ENCODE data around the gene PUSL1. TPM values are rescaled to one million over a fixed set of nuclear protein-coding genes. Genes with fewer than 3 reads are reported as not detected.

Gene PUSL1
- total RNA-seq, 1 experiment from 2014 or later = 38.0 TPM

- Mint-ChIP-seq H3K4me3 (no peak overlapping the region), H3K4me1 (no peaks in the 10 kb centered on the region), H3K9me3 (no peaks in the 10 kb centered on the region), H3K36me3 (ENCODE audit: insufficient read depth in 1 of 3, low read depth in 3 of 3) (peaks cover 3 to 19% (median 11%) of the 10 kb centered on the region in 3 experiments; a peak in 6 of 7 replicates), H3K27me3 (ENCODE audit: low read depth) (no peaks in the 10 kb centered on the region), H3K27ac (no peak overlapping the region)
- Histone ChIP-seq H2BK12ac (ENCODE audit: insufficient read length, low read depth, low read length) (no peak overlapping the region), H4K20me1 (ENCODE audit: control insufficient read depth, insufficient read depth, insufficient read length) (no peaks in the 10 kb centered on the region), H2BK20ac (ENCODE audit: low read depth, low read length, poor library complexity, severe bottlenecking) (no peak overlapping the region), H3K9ac (ENCODE audit: extremely low read depth, insufficient read length, low read length) (no peak overlapping the region), H4K5ac (ENCODE audit: insufficient read length, low read depth, low read length) (no peak overlapping the region), H3K79me2 (ENCODE audit: insufficient read depth, low read length) (no peaks in the 10 kb centered on the region), H2BK120ac (ENCODE audit: low read depth, low read length, poor library complexity, severe bottlenecking) (no peak overlapping the region), H3K23me2 (ENCODE audit: insufficient read length, low read depth, low read length, poor library complexity, severe bottlenecking) (no peaks in the 10 kb centered on the region), H3K27ac (ENCODE audit: insufficient read length, low read depth, low read length) (no peak overlapping the region), H3K4ac (ENCODE audit: low read depth, low read length) (no peak overlapping the region), H2BK5ac (ENCODE audit: insufficient read length, low read length) (no peak overlapping the region), H3K9me3 (ENCODE audit: control insufficient read depth, low read depth, low read length) (no peaks in the 10 kb centered on the region), H3K23ac (ENCODE audit: insufficient read length, low read depth, low read length) (no peak overlapping the region), H4K91ac (ENCODE audit: insufficient read length, low read depth, low read length) (no peak overlapping the region), H3K27me3 (ENCODE audit: insufficient read depth, low read length) (no peaks in the 10 kb centered on the region), H2BK15ac (ENCODE audit: low read depth, low read length) (no peak overlapping the region), H4K8ac (replicated peaks; ENCODE audit: insufficient read length, low read depth, low read length) (no peak overlapping the region), H3K4me1 (ENCODE audit: insufficient read depth, low read length) (no peaks in the 10 kb centered on the region), H3K56ac (ENCODE audit: insufficient read length, low read depth, low read length) (no peak overlapping the region), H3K18ac (ENCODE audit: insufficient read length, low read depth, low read length) (no peak overlapping the region), H3K4me2 (ENCODE audit: insufficient read depth, insufficient read length, low read length) (no peak overlapping the region), H2AK5ac (ENCODE audit: insufficient read length, low read length) (no peak overlapping the region), H3T11ph (ENCODE audit: low read length) (no peak overlapping the region), H3K14ac (ENCODE audit: insufficient read depth, low read length) (no peak overlapping the region), H3K79me1 (ENCODE audit: insufficient read depth, low read depth, low read length, poor library complexity, severe bottlenecking) (no peaks in the 10 kb centered on the region), H2AFZ (ENCODE audit: low read length) (no peak overlapping the region)
- no peak for DNase-seq
- TF ChIP-seq, protein P1, sequence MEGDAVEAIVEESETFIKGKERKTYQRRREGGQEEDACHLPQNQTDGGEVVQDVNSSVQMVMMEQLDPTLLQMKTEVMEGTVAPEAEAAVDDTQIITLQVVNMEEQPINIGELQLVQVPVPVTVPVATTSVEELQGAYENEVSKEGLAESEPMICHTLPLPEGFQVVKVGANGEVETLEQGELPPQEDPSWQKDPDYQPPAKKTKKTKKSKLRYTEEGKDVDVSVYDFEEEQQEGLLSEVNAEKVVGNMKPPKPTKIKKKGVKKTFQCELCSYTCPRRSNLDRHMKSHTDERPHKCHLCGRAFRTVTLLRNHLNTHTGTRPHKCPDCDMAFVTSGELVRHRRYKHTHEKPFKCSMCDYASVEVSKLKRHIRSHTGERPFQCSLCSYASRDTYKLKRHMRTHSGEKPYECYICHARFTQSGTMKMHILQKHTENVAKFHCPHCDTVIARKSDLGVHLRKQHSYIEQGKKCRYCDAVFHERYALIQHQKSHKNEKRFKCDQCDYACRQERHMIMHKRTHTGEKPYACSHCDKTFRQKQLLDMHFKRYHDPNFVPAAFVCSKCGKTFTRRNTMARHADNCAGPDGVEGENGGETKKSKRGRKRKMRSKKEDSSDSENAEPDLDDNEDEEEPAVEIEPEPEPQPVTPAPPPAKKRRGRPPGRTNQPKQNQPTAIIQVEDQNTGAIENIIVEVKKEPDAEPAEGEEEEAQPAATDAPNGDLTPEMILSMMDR (conservative IDR thresholded peaks at IDR 0.05) = no peak
- no CpG with 5 or more reads among the region's 16 CpGs for WGBS (ENCODE audit: extremely low coverage, insufficient read length, low lambda C conversion rate)
Observed at GRCh38 chr1:1335283-1335682, 26.9 kb downstream of the PUSL1 start.

Data from H9 (cell line).